ENCODE measurements around the gene COL26A1.
"Not testable (repeated sequence)": the region's sequence is repeated elsewhere in the genome, so short reads cannot be mapped to it uniquely, and the experiment has no call there.

The COL26A1 gene

GRCh38 chr7:101465131-101465530 lies 102.5 kb downstream of the COL26A1 start:
- H3K27me3 ChIP-seq (ENCODE audit: low read depth, low read length): no peaks in the 10 kb centered on the region
- no peaks in the 10 kb centered on the region for H3K4me1 ChIP-seq (ENCODE audit: control insufficient read depth in 1 of 2, insufficient read depth in 2 of 2, low read length in 2 of 2)
- no peak overlapping the region for H3K27ac ChIP-seq (ENCODE audit: low read length)
- no peak overlapping the region for H3K4me3 ChIP-seq (ENCODE audit: low read depth in 1 of 2, low read length in 2 of 2)
- H3K36me3 ChIP-seq (ENCODE audit: control insufficient read depth in 1 of 2, insufficient read depth in 2 of 2, low read length in 2 of 2): no peaks in the 10 kb centered on the region
- H3K9me3 ChIP-seq (ENCODE audit: control insufficient read depth in 1 of 2, low read length in 2 of 2): no peaks in the 10 kb centered on the region

GRCh38 chr7:101465576-101466196 lies 103.0 kb downstream of the COL26A1 start:
- H3K9me3 ChIP-seq (ENCODE audit: control insufficient read depth in 1 of 2, low read length in 2 of 2): no peaks in the 10 kb centered on the region
- no peaks in the 10 kb centered on the region for H3K4me1 ChIP-seq (ENCODE audit: control insufficient read depth in 1 of 2, insufficient read depth in 2 of 2, low read length in 2 of 2)

GRCh38 chr7:101466871-101467270 lies 104.2 kb downstream of the COL26A1 start:
- H3K27ac ChIP-seq (ENCODE audit: low read length): no peak overlapping the region
- H3K4me3 ChIP-seq (ENCODE audit: low read depth in 1 of 2, low read length in 2 of 2): no peak overlapping the region
- H3K4me1 ChIP-seq (ENCODE audit: control insufficient read depth in 1 of 2, insufficient read depth in 2 of 2, low read length in 2 of 2): no peaks in the 10 kb centered on the region
- no peaks in the 10 kb centered on the region for H3K36me3 ChIP-seq (ENCODE audit: control insufficient read depth in 1 of 2, insufficient read depth in 2 of 2, low read length in 2 of 2)
- H3K27me3 ChIP-seq (ENCODE audit: low read depth, low read length): no peaks in the 10 kb centered on the region
- H3K9me3 ChIP-seq (ENCODE audit: control insufficient read depth in 1 of 2, low read length in 2 of 2): no peaks in the 10 kb centered on the region

More at GRCh38 chr7:101465576-101466196, 103.0 kb downstream of the COL26A1 start:
- Histone ChIP-seq H3K27ac (ENCODE audit: low read length) (no peak overlapping the region), H3K36me3 (ENCODE audit: control insufficient read depth in 1 of 2, insufficient read depth in 2 of 2, low read length in 2 of 2) (no peaks in the 10 kb centered on the region), H3K4me3 (ENCODE audit: low read depth in 1 of 2, low read length in 2 of 2) (no peak overlapping the region), H3K27me3 (ENCODE audit: low read depth, low read length) (no peaks in the 10 kb centered on the region)

GRCh38 chr7:101468546-101469275 lies 106.0 kb downstream of the COL26A1 start:
- H3K4me3 ChIP-seq (ENCODE audit: low read depth in 1 of 2, low read length in 2 of 2): no peak overlapping the region
- H3K36me3 ChIP-seq (ENCODE audit: control insufficient read depth in 1 of 2, insufficient read depth in 2 of 2, low read length in 2 of 2): no peaks in the 10 kb centered on the region
- H3K27me3 ChIP-seq (ENCODE audit: low read depth, low read length): no peaks in the 10 kb centered on the region
- H3K27ac ChIP-seq (ENCODE audit: low read length): no peak overlapping the region
- no peaks in the 10 kb centered on the region for H3K9me3 ChIP-seq (ENCODE audit: control insufficient read depth in 1 of 2, low read length in 2 of 2)
- no peaks in the 10 kb centered on the region for H3K4me1 ChIP-seq (ENCODE audit: control insufficient read depth in 1 of 2, insufficient read depth in 2 of 2, low read length in 2 of 2)

DNA sequence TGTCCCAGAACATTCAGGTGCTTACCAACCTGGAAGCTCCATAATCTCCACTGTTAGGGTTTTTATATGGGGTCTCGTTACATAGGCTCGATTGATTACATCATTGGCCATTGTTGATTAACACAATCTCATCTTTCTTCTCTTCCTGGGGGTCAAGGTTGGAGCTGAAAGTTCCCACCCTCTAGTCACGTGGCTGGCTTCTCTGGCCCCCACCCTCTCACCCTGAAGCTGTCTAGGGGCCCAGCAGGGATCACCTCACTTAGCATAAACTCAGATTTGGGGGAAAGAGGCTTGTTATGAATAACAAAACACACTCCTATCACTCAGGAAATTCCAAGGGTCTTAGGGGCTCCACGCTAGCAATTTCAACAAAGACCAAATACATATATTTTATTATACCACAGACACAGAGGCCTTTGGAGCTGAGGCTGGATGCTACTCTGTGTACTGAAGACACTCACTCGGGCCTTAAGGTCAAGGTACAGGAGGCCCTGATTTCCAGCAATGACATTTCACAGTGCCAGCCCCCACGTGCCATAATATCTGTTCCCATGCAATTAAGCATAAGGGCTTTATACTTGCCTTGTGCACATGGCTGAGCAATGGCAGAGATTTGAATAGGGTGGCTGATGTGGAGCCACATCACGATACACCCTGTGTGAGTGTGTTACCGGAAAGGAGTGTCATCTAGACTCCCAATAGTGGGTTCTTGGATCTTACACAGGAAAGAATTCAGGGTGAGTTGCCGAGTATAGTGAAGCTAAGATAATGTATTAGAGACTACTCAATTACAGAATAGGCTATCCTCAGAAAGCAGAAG lies 108.2 kb downstream of the COL26A1 start:
- Histone ChIP-seq H3K27me3 (ENCODE audit: low read depth, low read length) (no peaks in the 10 kb centered on the region), H3K36me3 (ENCODE audit: control insufficient read depth in 1 of 2, insufficient read depth in 2 of 2, low read length in 2 of 2) (no peaks in the 10 kb centered on the region), H3K9me3 (ENCODE audit: control insufficient read depth in 1 of 2, low read length in 2 of 2) (no peaks in the 10 kb centered on the region), H3K4me3 (ENCODE audit: low read depth in 1 of 2, low read length in 2 of 2) (no peak overlapping the region), H3K27ac (ENCODE audit: low read length) (no peak overlapping the region), H3K4me1 (ENCODE audit: control insufficient read depth in 1 of 2, insufficient read depth in 2 of 2, low read length in 2 of 2) (no peaks in the 10 kb centered on the region)

- no peaks in the 10 kb centered on the region for H3K4me1 ChIP-seq (ENCODE audit: control insufficient read depth in 1 of 2, insufficient read depth in 2 of 2, low read length in 2 of 2)
- H3K9me3 ChIP-seq (ENCODE audit: control insufficient read depth in 1 of 2, low read length in 2 of 2): peaks cover 1 to 5% of the 10 kb centered on the region in 2 donors
- H3K36me3 ChIP-seq (ENCODE audit: control insufficient read depth in 1 of 2, insufficient read depth in 2 of 2, low read length in 2 of 2): no peaks in the 10 kb centered on the region
- no peaks in the 10 kb centered on the region for H3K27me3 ChIP-seq (ENCODE audit: low read depth, low read length)
- H3K4me3 ChIP-seq (ENCODE audit: low read depth in 1 of 2, low read length in 2 of 2): no peak overlapping the region
- no peak overlapping the region for H3K27ac ChIP-seq (ENCODE audit: low read length)
Measured at GRCh38 chr7:101474178-101474577, 111.5 kb downstream of the COL26A1 start.

- H3K36me3 ChIP-seq (ENCODE audit: control insufficient read depth in 1 of 2, insufficient read depth in 2 of 2, low read length in 2 of 2); H3K4me3 ChIP-seq (ENCODE audit: low read depth in 1 of 2, low read length in 2 of 2); H3K4me1 ChIP-seq (ENCODE audit: control insufficient read depth in 1 of 2, insufficient read depth in 2 of 2, low read length in 2 of 2); H3K27me3 ChIP-seq (ENCODE audit: low read depth, low read length); H3K9me3 ChIP-seq (ENCODE audit: control insufficient read depth in 1 of 2, low read length in 2 of 2); H3K27ac ChIP-seq (ENCODE audit: low read length): not testable (repeated sequence)
Measured at GRCh38 chr7:101475691-101476090, 113.0 kb downstream of the COL26A1 start.

- Histone ChIP-seq H3K4me3 (ENCODE audit: low read depth in 1 of 2, low read length in 2 of 2) (no peak overlapping the region), H3K4me1 (ENCODE audit: control insufficient read depth in 1 of 2, insufficient read depth in 2 of 2, low read length in 2 of 2) (no peaks in the 10 kb centered on the region), H3K27ac (ENCODE audit: low read length) (no peak overlapping the region), H3K9me3 (ENCODE audit: control insufficient read depth in 1 of 2, low read length in 2 of 2) (peaks cover 6 to 9% of the 10 kb centered on the region in 2 donors), H3K27me3 (ENCODE audit: low read depth, low read length) (no peaks in the 10 kb centered on the region), H3K36me3 (ENCODE audit: control insufficient read depth in 1 of 2, insufficient read depth in 2 of 2, low read length in 2 of 2) (no peaks in the 10 kb centered on the region)
Measured at GRCh38 chr7:101479217-101479616, 116.5 kb downstream of the COL26A1 start.

GRCh38 chr7:101486056-101486432 lies 123.4 kb downstream of the COL26A1 start:
- H3K27me3 ChIP-seq (ENCODE audit: low read depth, low read length); H3K9me3 ChIP-seq (ENCODE audit: control insufficient read depth in 1 of 2, low read length in 2 of 2); H3K27ac ChIP-seq (ENCODE audit: low read length); H3K4me1 ChIP-seq (ENCODE audit: control insufficient read depth in 1 of 2, insufficient read depth in 2 of 2, low read length in 2 of 2); H3K36me3 ChIP-seq (ENCODE audit: control insufficient read depth in 1 of 2, insufficient read depth in 2 of 2, low read length in 2 of 2); H3K4me3 ChIP-seq (ENCODE audit: low read depth in 1 of 2, low read length in 2 of 2): not testable (repeated sequence)

DNA sequence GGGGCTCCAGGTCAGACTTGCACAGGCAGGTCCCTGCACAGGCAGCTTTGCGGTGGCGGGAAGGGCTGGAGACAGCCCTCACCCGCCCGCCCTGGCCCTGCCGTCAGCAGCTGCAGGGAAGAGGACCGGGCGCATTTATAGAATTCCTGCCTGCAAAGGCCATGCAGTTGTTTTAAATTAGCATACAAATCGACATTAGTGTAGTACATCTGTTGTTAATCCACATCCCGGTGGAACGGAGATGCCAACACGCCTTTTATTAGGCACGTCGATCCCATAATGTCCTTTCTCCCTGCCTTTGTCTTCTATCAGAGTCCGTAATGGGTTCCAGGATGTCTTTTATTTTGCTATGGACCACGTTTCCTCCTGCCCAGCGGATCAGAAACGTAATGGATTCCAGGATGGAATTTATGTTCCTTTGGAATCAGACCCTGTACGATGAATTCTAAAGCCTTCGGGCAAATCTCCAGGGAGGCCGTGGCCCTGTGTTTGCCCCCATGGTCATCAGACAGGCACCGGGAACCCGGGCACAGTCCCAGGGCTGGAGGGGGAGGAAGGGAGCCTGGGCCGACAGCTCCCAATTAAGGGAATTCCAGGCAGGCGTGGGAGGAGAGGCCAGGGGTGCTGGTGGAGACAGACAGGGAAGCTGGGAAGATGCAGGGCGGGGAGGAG lies 123.9 kb downstream of the COL26A1 start:
- no peak overlapping the region for H3K27ac ChIP-seq (ENCODE audit: low read length)
- H3K4me3 ChIP-seq (ENCODE audit: low read depth in 1 of 2, low read length in 2 of 2): no peak overlapping the region

GRCh38 chr7:101487105-101487458 lies 124.4 kb downstream of the COL26A1 start:
- H3K9me3 ChIP-seq (ENCODE audit: control insufficient read depth in 1 of 2, low read length in 2 of 2): no peaks in the 10 kb centered on the region
- no peaks in the 10 kb centered on the region for H3K4me1 ChIP-seq (ENCODE audit: control insufficient read depth in 1 of 2, insufficient read depth in 2 of 2, low read length in 2 of 2)
- H3K27ac ChIP-seq (ENCODE audit: low read length): no peak overlapping the region
- no peak overlapping the region for H3K4me3 ChIP-seq (ENCODE audit: low read depth in 1 of 2, low read length in 2 of 2)
- no peaks in the 10 kb centered on the region for H3K27me3 ChIP-seq (ENCODE audit: low read depth, low read length)
- no peaks in the 10 kb centered on the region for H3K36me3 ChIP-seq (ENCODE audit: control insufficient read depth in 1 of 2, insufficient read depth in 2 of 2, low read length in 2 of 2)

More for the DNA sequence above, 123.9 kb downstream of the COL26A1 start:
- H3K9me3 ChIP-seq (ENCODE audit: control insufficient read depth in 1 of 2, low read length in 2 of 2): no peaks in the 10 kb centered on the region
- H3K36me3 ChIP-seq (ENCODE audit: control insufficient read depth in 1 of 2, insufficient read depth in 2 of 2, low read length in 2 of 2): no peaks in the 10 kb centered on the region
- no peaks in the 10 kb centered on the region for H3K27me3 ChIP-seq (ENCODE audit: low read depth, low read length)
- no peaks in the 10 kb centered on the region for H3K4me1 ChIP-seq (ENCODE audit: control insufficient read depth in 1 of 2, insufficient read depth in 2 of 2, low read length in 2 of 2)

All from muscle layer of duodenum (tissue), 2 donors.